Bone marrow (tissue), 2 donors: ENCODE results near the gene DSC3.

ENCODE experiments used
- DNase-seq, 2 donors: peaks; one replicate each; lab custom pipeline; 2025; lab: John Stamatoyannopoulos, UW

Gene DSC3

GRCh38 chr18:31042406-31043181, at the start of gene DSC3:
TSS of gene DSC3 (minus strand) at chr18:31042742. CDS start at chr18:31042660, 82 bp downstream.
- DNase-seq = no peak

DNA sequence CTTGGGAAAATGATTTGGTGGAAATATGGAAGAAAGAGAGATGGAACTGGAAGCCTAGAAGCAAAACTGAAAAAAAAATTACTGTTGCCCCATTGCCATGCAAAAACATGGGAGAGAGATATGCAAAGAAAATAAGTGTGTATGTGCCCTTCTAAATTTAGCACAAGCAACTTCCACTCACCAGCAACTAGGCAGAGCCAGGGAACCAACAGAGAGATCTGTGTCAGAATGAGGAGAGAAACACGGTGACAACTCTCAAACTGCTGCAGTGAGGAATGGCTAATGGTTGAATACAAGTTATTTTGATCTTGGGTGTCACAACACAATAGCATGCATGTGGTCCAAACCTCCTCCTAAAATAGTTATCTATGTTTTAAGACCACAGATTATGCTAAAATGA, 48.8 kb upstream of the DSC3 start:
- no peak for DNase-seq

DNA sequence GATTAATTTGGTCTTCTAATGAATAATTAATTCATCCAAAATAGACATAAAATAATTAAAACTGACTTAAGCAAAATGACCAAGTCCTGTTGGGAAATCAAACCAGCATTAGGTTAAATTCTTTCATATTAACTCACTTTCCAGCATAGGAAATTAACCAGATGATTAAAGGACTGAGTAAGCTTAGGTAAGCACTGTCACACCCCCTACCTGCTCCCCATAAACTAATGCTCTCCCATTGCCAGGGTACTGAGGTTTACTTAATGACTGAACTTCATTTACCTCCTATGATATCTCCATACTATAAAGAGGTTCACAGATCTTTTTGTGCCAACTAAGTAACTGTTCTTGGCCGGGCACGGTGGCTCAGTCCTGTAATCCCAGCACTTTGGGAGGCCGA, 46.0 kb upstream of the DSC3 start:
- DNase-seq = no peak

DNA sequence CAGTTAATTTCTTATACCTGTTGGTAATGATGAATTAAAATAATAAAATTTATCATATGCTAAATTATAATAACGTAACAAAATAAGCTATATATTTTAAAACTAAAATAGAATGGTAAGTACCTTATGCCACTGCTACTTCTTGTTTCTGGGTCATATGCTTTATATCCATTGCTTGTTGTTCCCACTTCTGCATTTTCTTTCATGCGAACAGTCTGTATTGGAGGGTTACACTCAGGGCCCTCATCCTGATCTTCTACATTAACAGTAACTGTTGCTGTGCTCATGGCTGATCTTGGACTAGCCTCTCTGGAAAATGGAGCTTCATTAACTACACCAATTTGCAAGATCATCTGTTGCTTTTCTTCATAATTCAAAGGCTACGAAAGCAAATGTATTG, 37.4 kb upstream of the DSC3 start:
- DNase-seq = no peak

DNA sequence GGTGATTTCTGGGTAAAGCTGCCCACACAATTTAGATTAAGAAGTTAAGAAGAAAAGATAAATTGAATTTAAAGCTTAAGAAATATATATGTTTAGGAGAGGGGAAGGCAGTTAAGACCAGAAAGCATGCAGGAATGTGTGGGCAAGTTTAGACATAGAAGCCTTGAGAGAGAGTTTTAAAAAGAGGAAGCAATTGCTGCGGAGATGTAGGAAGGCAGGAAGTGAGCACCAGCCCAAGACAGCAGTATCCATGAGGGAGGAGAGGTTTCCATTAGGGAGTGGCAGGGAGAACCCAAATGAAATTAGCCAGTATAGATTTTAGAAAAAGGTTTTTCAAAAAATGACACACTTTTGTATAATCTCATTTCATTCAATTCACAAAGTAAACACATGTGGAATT, 35.3 kb upstream of the DSC3 start:
- no peak for DNase-seq

- DNase-seq = no peak
These were observed 29.6 kb upstream of the DSC3 start for GRCh38 chr18:31072175-31072574.

DNA sequence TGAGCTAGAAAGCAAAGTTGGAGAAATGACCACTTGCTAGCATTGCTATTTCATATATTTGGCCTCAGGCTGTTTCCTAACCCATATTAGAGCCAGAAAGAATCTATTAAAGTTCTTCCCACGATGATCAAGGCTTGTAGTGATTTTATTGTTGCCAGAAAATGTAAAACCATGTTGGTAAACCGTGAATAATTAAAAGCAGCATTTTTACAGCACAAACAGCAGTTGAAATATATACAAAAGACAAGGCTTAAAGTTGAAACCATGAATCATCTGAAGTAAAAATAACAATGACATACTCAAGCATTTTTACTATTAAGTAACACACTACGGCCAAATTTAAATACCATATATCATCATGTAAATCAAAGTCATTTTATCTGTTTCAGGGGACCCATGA, 27.7 kb upstream of the DSC3 start:
- DNase-seq = no peak

DNA sequence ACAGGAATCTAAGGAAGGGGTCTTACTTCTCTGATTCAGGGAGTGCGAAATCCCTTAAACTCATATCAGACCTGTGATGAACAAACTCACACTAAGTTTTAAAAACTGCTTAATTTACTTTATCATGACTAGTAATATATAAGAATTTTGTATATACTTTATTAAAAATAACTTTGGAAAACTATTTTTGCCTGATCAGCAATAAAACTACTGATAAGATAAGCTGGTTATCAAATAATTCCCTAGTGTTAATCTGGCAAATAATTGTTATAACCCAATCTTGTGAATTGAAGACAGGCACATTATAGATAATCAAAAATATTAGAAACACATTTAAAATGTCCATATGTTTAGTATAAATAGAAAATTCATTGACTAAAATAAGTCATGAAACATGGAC, 23.7 kb upstream of the DSC3 start:
- DNase-seq = no peak

DNA sequence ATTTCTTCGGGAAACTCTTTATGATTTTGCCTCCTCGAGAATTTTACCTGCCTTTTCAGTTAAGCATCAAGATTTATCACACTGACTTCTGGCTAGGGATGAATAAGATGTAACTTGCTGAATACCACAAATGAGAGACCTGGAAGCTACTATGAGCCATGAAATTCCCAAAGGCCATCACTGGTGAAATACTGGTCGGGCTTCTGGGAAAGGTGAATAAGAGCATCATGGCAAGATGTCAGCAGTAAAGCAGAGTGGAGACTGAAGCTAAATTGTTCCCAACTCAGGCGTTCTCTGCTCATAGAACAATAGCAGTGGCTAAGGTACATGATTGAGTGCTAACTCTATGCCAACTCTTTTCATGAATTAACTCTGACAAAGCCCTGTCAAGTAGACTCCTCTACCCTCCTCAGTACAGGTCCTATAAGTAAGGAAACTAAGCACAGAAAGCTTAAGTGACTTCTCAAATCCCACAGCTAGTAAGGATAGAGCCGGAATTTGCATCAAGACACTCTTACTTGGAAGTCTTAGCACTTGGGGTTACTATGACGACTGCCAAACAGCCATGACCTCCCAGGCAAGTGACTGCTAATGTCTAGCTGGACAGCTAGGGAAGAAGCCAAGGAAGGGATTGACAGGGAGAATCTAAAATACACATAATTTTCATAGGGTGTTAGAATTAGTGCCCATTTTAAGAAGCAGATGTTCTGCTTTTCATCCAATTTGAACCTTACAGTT, 22.7 kb upstream of the DSC3 start:
- no peak for DNase-seq

DNA sequence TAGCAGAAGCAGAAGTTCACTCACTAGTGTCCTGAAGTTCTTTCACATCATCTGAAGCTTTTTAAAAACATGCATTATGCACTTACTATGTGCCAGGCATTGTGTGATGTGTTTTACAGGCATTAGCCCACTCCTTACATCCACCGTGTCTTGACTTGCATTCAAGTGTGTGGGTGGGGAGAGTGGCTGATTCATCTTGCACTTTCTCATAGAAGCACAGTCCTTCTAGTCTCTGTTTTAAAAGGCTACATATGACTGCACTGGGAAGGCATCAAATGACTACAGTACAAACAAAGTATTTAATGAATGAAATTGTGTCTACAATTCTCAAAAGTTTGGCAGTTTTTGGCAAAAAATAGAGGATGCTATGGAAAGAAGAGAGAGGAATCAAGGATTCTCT, 21.6 kb upstream of the DSC3 start:
- DNase-seq = no peak

GRCh38 chr18:31061945-31062344, 19.4 kb upstream of the DSC3 start:
- DNase-seq = no peak

DNA sequence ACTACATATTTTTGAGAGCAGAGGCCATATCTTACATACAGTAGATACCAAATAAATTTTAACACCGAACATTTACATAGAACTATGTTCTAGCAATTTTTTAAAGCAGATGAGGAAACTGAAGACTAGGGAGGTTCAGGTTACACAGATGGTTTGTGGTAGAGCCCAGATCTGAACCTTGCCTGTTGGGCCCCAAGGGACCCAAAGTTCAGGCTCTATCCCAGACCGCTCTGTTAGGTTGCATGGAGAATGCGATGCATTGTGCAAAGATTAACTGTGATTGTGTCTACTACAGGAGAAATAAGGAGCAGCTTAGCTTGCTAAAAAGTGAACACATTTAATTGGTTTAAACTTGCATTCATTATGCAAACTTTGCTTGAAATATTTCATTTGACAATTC, 16.4 kb upstream of the DSC3 start:
- DNase-seq = no peak

GRCh38 chr18:31057917-31058316, 15.4 kb upstream of the DSC3 start:
- DNase-seq = no peak

GRCh38 chr18:31057051-31057450, 14.5 kb upstream of the DSC3 start:
- no peak for DNase-seq

- DNase-seq = no peak
These were observed 13.8 kb upstream of the DSC3 start for GRCh38 chr18:31056296-31056695.

DNA sequence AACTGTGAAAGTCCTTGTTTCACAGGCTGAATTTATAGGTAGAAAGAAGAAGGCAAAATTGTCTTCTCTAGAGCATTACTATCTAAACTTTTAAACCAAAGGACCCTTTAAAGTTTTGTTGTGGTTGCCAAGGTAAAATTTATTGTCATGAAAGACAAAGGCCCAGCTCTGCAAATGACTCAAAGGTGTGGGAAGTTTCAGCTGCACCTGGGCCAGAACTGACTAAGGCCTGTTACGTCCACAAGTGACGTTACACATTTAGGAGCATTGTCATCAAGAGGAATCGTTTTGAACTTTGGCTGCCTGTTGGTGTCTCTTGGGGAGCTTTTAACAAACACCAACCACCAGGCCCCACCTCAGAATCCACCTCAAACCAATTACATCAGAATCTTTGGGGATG, 8.1 kb upstream of the DSC3 start:
- DNase-seq = no peak

DNA sequence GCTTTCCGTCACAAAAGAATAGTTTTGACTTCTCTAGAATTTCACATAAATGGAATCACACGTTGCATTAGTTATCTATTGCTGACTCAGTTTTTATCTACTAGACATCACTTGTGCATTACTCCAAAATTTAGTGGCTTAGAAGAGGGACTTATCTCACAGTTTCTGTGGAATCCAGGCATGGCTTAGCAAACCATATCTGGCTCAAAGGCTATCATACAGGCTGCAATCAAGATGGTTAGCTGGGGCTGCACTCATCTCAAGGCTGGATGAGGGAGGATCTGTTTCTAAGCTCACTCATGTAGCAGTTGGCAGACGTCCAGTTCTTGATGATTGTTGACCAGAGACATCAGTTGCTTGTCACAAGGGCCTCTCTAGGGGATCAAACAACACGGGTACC, 6.6 kb upstream of the DSC3 start:
- no peak for DNase-seq

DNA sequence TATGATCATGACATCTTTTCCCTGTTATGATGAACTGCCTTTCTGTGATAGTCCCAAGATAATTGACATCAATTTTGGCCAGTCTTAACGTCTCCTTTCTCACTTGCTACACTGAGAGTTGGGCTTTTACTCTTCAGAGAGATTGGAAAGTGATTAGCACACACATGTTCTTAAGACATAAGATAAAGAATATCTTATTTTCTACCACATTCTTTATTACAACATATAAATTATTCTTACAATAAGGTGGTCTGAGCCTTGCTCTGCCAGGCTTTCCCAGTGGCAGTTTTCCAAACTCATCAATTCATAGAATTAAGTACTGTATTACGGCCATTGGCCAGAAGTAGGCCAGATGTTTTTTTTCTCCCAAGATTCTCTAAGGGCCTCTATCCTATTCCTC, 5.7 kb upstream of the DSC3 start:
- DNase-seq = no peak

DNA sequence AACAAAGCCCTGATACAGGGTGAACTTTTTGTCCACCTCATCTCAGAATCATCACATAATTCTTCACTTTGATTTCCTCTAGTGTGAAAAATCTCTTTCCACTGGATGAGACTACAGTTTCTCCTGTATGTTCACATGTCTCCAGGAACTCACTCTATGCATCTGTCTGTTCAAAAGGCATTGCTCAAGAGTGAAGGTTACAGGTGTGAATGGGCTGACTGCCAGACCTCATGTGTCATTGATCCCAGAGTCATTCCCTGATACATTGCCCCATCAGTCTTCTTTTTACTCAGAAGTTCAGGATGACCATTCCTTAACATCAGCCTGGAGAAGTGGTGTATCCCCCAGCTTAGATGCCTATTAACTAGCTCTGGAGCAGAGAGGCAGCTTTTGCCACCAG, 4.4 kb upstream of the DSC3 start:
- DNase-seq = no peak

DNA sequence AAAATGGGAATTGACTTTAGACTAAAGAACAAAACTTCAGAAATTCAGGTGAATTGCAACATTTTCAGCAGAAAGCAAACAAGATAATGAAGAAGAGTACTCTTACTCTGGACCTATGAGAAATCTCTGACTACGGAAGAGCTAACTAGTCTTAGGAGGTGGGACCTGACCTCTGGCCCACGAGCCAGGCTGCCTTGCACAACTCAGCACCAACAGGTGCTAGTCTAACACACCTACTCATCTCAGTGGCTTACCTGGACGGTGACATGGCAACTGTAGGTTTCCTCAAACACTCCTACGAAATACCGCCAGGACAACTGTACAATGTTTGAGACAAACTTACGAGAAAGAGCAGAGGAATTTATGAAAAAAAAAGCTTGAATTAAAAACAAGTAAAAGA, 3.1 kb upstream of the DSC3 start:
- DNase-seq = no peak

GRCh38 chr18:31044926-31045325, 2.4 kb upstream of the DSC3 start:
- DNase-seq = no peak

- no peak for DNase-seq
These were observed 1.2 kb upstream of the DSC3 start for GRCh38 chr18:31043709-31044108.

- DNase-seq = no peak
These were observed 497 bp downstream of the DSC3 start for GRCh38 chr18:31042084-31042405.
